ENCODE data around the gene MDGA2.

The MDGA2 gene

DNA sequence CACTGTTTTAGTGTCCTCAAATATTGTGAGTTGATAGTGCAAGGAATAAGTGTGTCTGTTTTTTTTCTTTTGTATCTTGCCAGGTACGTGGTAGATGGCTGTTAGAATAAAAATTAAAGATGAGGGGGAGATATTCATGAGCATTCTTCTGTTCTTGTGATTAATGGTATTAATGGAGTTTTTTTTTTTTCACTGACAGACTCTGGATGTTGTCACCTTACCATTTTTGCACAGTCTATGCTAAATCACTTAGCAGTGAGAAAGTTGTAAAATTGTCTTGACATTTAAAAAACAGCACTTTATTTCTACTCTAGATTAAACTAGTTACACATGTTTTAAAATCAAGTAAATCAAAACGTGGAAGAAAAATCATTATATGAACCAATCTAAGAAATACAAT, 204.3 kb downstream of the MDGA2 start:
- no peak for DNase-seq

DNA sequence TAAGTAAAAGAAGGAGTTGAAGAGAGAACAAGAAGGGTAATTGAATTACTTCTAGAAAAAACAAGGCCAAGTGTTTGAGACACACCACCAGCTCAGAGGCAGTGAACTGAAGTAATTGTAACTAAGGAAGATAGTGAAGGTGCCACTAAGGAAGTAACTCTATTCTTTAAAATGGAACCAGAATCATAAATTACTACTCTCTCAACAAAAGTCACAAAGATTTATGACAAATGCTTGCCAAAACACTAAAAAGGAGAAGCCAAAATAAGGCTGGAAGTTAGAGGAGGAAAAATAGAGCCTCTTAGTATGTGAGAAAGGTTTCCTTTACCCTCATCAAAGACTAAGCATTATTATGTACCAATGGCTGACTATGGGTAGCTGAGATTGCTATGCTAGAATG, 208.5 kb downstream of the MDGA2 start:
- no peak for DNase-seq

DNA sequence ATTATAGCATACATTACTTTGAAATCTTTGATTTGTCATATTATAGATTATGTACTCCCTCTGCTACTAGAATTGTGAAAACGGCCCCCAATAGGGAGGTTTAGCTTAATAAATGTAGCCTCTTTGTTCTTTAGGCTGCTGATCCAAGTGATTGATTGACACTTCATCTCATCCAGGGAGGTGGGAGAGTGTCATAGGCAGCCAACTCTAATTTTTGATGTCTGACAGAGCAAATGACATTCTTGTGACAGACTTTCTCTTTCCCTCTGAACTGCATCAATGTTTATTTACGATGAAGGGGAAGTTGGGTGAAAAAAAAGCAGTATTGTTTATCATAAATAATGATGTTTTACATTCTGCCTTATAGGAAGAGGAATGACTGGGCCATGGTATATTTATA, 221.4 kb downstream of the MDGA2 start:
- DNase-seq, result no peak

DNA sequence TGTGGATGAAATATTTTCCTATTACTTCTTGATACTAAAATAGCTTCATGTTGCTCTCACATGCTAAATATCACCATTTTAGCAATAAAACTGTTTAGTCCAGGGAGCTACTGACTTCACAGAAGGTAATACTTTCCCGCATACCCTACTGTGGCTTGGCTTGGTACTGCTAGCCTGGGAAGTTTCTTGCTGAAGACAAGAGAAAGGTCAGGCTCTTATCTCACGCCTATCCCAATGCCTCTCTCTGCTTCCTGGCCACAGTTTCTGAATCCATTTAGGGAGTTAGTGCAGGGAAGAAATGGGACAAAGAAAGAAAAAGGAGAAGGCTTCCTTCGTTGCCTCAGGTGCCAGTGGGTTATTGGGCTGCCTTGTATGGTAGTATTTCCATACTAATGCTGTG, 228.3 kb downstream of the MDGA2 start:
- no peak for DNase-seq

DNA sequence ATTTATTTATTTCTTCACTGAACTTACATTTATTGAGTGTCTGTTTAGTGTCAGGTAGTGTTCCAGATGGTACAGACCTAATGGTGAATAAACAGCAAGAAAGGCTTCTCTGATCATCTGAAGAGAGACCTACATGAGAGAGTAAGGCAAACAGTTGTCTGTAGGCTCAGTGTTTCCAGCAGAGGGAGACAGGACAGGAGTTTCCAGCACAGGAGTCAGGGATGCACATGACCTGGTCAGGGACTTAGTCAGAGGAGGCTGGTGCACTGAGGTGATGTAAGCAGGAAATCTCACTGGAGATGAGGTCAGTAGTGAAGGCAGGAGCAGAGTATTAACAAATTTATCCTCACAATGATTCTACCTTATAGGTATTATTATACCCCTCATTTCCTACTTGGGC, 233.2 kb downstream of the MDGA2 start:
- DNase-seq, result no peak

DNA sequence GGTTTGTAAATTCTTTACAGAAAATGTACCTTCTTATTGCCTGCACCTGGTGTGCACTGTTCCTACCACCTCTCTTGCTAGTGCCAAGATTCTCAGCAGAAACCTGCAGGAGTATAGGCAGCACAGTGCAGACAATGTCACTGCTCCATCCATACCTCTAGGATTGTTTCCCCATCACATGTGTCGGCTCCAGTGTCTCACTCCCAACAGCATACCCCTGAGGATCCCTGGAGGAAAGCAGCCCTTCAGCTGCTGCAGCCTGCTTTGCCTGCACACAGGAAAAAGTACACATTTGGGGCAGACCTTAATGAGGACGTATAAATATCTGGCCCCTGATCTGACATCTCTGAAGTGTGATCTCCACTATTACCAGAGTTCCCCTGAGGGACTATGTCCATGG, 235.5 kb downstream of the MDGA2 start:
- DNase-seq, result no peak

DNA sequence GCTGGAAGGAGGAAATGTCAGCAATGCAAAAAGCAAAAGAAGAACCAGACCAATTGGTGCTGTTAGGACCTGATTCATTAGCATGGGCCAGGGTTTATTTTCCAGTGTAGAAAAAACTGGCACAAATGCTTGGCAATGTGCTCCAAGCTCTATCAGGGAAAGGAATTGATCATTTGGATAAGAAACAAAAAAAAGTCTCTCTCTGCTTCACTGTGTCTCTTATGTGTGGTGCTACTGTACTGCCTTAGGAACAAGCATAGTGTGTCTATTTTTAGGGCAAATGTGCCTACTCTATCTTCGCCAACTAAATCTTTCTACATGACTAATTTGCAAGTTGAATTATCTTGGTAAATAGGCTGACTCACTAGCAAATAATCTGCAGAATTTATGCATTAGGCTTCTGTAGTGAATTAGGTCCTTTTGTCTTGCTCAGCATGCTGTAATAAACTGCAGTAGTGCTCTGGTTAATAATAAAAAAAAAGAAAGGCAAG, 236.7 kb downstream of the MDGA2 start:
- no peak for DNase-seq

DNA sequence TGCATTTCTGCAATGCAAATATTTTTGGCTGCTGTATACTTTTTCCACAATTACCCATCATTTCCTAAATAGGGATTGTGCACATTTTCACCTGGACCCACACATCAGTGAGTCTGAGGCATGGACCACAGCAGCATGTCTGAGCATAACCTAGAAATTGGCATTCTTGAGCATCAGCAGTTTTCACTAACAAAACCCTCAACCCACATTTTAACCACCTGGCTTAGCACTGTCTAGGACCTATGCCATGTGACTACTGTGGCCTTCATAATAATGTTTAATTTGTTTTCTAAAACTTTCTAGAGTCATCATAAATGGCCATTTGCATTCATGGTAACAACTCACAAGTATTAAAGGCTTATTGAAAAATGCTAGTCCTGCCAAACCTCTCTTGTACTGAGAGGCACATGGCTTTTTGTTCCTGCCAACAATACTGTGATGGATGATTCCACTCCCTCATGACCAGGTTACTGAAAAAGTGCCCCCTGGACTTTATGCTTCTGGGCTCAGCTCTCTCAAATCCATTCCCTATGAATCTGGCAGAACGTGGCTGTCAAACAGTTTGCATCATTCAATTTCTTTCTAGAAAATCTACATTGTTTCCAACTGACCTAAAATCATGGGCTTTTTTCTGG, 240.0 kb downstream of the MDGA2 start:
- no peak for DNase-seq

DNA sequence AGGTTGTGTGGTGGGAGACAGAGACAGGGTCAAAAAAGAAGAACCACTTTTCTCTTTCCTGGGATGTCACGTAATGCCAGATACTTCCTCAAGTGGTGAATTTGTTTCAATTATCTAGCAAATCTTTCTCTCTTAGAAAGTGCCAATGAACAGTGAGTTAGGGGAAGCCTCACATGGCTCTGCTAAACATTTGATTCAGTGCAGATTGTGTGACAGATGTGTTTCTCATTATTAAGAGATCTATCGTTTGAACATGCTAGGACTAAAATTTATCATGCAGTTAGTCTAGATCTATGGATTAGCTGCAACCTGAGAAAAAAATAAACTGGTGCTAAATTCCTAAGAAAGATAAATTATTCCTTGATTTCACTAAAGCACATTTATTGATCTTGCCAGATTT, 247.8 kb downstream of the MDGA2 start:
- no peak for DNase-seq

DNA sequence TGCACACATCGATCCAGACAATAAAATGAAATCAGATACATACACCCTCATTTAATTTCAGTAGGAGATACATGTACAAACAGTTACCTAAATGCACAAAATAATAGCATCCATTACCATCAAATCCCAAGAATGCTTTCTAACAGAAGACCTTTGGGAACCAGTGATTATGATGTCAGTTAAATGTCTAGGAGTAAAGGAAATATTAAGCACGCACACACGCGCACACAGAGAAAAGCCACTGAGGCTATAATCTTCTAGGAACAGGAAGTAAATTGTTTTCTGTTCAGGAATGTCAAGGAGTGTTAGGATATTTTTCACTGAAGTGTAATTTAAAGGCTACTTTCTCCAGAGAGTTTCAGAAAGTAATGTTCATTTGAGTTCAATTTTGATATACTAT, 250.1 kb downstream of the MDGA2 start:
- no peak for DNase-seq

DNA sequence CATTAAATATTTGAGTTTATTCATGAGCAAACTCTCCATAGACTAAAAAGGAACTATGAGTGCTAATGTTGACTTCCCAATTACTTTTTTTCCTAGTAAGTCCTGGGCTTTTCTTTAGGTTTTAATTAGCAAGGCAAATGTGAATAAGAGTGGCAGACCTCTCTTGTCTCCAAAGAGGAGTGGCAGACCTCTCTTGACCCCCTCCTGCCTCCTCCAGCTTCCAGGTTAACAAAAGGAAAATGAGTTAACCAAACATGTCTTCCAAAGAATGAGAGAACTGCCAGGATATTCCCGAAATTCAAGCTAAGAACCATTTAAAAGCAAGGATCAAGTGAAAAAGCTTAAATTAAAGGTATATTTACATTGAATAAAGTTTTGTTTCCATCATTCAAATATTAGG, 253.2 kb downstream of the MDGA2 start:
- DNase-seq, result no peak

DNA sequence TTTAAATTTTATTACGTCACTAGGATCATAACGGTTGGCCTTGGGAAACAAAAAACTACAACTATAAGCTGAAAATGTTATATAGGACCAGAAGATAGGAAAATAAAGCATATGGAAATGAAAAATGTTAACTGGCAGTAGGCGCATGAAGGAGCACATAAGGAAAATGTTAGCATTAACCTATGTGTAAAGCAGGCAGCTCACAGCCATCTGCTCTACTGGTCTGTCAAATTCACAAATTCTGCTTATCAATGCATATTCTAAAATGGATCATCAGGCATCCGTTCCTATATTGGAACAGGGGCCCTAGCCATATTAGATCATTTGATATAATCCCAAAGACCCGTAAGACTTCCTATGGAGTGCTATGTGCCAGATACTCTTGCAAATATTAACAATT, 263.9 kb downstream of the MDGA2 start:
- no peak for DNase-seq

DNA sequence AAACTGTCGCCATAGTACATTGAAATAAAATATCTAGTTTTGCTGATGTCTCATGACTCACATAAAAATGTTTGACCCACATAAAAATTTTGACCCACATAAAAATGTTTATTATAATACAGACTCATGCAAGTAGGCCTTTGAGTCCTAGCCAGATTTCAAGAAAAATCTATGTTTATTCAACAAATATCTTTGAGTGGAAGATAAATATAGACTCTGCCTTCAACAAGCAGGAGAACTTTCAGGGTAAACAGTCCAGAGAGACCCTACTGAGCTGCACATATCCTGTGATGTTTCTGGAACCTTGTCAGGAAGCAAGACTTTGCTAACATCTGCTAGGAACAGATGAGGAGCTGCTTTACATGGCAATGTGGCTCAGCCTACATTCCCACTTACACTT, 283.1 kb downstream of the MDGA2 start:
- no peak for DNase-seq

DNA sequence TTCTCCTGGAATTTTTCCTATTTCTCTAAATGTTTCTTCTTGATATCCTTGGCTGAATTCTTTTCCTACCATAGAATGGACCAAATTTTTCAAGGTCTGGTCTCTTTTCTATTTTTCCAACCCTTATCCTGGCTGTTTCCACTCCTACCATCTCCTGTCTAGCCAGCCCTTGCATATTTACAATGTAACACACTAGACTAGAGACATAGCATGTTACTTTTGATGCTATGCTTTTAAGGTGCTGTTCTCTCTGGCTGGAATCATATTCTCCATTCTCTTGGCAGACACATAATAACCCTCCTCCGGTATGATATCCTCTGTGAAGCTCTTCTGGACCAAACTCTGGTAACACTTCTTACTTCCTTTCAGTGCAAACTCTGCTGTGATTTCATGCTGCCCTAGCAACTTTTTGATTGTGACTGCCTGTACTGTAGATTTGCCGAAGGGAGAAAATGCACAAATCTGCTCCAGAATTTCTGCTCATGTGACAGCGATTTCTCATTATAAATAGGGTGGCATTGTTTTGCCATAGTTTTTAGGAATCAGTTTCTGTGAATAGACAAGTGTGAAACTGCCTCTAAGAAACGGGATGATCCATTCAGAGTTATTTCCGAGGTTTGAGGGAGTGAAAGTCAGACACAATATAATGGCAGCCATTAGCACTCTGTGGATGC, 284.4 kb downstream of the MDGA2 start:
- DNase-seq, result no peak

DNA sequence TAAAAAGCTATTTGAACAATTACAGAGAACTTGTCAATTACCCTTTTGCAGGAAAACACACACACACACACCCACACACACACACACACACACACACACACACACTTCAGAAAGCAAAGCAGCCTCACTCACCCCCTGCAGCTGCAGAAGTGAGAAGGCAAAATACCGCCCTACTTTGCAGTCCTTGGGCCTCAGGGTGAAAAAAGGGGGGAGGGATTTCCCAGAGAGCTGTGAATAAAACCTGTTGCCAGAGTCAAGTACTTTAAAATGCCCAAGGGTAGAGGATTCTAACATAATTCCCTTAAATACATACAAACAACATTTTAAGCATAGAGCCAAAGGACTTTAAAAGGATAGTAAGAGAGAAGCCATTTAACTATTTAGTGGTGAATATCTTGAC, 285.9 kb downstream of the MDGA2 start:
- no peak for DNase-seq

DNA sequence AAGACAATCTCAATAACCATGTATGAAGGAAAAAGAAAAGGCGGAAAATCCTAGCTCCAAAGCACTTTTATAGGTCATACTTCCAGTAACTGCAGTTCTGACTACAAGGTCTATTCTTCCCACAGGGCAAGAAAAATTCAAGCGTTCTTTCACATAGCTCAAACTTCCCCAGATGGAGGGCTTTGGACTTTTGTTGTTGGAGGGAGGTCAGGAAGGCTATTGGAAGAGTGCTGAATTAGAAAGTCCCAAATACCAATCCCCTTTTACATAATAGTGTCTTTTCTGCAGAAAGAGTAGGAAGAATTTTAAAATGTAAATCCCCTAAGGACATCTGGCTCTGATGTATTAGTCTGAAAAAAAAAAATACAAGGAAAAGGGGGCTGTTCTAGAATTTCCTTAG, 309.4 kb downstream of the MDGA2 start:
- DNase-seq, result no peak

DNA sequence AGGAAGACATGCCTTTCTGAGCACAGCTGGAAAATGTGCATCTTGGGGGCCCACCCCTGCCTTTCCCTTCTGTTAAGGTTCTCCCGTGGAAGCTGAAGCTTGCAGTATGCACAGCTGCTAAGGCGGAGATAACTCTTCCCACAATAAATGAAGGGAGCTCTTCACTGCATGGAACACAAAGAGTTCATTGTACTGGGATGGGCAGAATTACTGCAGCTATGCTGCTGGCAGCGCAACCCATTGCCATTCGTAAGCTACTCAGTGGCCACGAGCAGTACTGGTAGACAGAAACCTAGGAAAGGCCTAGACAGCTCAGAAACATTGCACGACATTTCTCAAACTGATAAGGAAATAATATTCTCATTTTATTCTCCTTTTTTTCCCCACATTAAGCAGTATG, 310.2 kb downstream of the MDGA2 start:
- no peak for DNase-seq

DNA sequence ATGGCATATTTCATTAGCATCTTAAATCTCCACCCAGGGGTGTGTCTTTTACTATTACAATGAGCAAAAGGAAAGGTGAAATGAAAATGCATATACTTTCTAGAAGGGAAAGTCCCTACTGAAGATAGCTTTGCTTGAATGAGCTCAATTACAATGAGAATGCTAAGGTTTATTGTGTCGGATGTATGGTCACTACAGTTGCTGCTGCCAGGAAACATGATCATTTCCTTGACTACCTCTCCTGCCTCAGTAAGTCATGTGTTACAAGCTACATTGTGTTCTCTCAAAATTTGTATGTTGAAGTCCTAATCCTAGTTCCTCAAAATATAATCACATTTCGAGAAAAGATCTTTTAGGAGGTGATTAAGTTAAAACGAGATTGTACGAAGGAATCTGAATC, 322.2 kb downstream of the MDGA2 start:
- no peak for DNase-seq

DNA sequence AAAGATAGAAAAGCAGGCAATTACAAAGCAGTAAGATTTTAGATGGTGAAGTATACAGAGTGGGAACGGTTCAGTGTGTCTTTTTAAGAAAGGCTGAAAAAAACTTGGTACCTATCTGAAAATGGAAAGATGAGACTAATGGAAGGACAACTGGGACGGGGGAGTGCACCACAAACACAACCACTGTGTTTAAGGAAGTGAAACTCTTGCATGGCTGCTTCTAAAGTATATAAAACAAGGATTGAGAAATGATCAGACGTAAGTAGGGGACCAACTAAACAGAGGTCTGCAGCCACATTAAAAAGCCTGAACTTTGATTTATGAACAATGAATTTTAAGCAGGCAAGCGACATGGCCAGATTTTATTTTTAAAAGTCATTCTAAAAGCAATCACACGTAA, 328.6 kb downstream of the MDGA2 start:
- no peak for DNase-seq

DNA sequence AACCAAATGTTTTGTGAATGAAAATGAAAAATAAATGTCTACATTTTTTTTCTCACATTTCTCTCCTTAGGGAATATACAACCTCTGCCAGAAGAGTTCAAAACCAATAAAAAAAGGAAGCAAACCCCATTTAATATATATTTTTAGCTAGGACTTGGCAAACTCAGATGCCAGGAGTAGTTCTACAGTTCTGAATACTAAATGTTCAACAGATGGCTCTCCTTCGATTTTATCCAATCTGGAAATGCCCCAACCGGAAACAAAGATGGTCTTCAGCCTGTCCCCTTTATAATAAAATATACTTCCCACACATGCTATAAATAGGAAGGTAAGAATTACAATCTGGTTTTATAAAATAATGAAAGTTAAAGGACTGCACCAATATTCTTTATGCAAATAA, 330.4 kb downstream of the MDGA2 start:
- no peak for DNase-seq

DNA sequence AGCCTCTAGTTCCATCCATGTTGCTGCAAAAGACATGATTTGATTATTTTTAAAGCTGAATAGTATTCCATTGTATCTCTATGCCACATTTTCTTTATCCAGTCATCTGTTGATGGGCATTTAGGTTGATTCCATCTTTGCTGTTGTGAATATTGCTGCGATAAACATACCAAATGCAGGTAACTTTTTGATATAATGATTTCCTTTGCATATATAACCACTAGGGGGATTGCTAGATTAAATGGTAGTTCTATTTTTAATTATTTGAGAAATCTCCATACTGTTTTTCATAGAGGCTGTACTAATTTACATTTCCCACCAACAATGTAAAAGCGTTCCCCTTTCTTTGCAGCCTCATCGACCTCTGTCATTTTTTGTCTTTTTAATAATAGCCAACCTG, 342.5 kb downstream of the MDGA2 start:
- no peak for DNase-seq

DNA sequence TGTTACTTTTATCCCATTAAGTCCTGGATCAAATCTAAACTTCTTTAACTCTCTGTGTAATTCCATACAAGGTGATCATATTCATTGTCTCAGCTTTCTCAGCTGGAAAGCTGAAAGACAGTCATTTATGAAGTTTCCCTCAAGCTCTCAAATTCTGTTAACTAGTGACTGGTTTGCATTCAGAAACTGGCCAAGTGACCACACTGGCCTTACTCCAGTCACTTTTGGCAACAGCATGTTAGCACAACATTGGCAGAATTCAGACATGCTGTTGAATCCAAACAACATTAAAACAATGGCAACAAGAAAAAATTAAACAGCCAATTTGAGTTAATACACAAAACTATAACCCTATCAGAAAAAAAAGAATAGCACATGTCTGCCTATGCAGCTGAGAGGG, 343.3 kb downstream of the MDGA2 start:
- DNase-seq, result no peak

DNA sequence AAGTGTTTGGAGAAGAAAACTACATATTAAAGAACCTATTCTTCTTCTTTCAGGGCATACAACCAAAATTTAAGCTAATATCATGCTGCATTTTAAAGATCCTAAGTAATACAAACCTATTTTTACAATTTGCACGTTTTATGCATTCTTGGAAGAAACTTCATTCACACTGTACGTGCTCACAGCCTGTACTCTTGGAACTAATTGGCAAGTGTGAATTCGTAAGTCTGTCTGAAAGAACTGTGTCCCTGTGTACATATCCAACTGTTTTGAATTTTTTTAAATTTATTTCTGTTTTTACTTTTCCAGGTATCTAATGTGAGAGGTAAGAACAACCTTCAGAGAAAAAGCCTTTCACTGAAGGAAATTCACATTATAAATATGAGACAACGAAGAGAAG, 347.0 kb downstream of the MDGA2 start:
- no peak for DNase-seq

DNA sequence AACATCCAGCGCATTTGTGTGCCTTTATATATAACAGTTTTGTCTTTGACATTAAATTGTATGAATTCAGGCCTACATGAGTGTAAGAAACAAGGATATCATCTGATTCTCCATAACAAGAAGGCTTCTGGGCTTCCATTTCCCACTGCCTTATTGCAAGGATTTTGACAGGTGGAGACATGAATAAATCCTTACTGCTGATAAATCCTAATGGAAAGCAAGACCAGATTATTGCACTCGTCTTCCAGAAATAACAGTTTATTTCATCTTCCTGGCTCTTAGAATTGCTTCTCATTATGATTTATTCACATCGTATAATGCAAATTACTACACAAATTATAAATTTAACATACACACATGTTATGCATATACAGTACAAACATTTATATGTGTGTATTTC, 348.1 kb downstream of the MDGA2 start:
- no peak for DNase-seq

DNA sequence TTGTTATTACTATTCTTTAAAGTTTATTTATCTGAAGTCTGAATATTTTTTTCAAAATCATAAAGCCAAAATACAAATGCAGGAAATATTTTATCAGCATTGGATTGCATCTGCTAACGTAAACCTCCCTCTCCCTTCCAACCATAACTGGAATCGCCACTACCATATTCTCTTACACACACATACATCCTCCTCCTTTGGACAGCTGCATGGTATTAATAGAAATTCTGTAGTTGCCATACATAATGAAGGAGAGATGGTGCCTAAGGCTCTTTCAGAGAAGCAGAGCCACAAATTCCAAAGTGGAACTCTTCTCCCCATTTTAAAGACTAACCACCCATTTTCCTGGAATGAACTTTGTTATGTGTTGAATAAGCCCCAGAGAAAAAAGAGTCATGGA, 352.7 kb downstream of the MDGA2 start:
- DNase-seq, result no peak

Measured in stimulated activated CD4-positive, alpha-beta T cell treated with anti-CD3 and anti-CD28 coated beads, Interleukin-4, amount 100 ng/mL, for 24 hours (primary cell).